Neural progenitor cell (in vitro differentiated cells): Measurements from ENCODE around the gene TAOK2. TPM values are rescaled to one million over a fixed set of nuclear protein-coding genes. Genes with fewer than 3 reads are reported as not detected.

Experiments used
- DNase-seq: peaks from one replicate; pipeline ENCODE4 v3.0.0-alpha.2; 2016; ENCODE audit warnings: low spot score
- H2AFZ ChIP-seq: fragments of 200-600 bp; sonication (generic); replicated peaks from 2 replicates; pipeline ENCODE4 v1.6.1; 2016; ENCODE audit warnings: antibody characterized with exemption
- H3F3A ChIP-seq: fragments of 200-600 bp; sonication (generic); 2 replicates; pipeline ENCODE4 v1.6.1; 2016; ENCODE audit warnings: antibody characterized with exemption, low read depth
- H3K27ac ChIP-seq: fragments of 200-600 bp; sonication (generic); 2 replicates; pipeline ENCODE4 v1.5.1; 2016; ENCODE audit warnings: mild to moderate bottlenecking
- H3K27me3 ChIP-seq: fragments of 200-600 bp; sonication (generic); 2 replicates; pipeline ENCODE4 v1.6.1; 2016; ENCODE audit warnings: mild to moderate bottlenecking, moderate library complexity
- H3K36me3 ChIP-seq: fragments of 200-600 bp; sonication (generic); 2 replicates; pipeline ENCODE4 v1.5.1; 2016
- H3K4me1 ChIP-seq: fragments of 200-600 bp; sonication (generic); 2 replicates; pipeline ENCODE4 v1.6.1; 2016; ENCODE audit warnings: mixed run types
- H3K4me2 ChIP-seq: fragments of 200-600 bp; sonication (generic); 2 replicates; pipeline ENCODE4 v1.6.1; 2016
- H3K4me3 ChIP-seq: fragments of 200-600 bp; sonication (generic); 2 replicates; pipeline ENCODE4 v1.5.1; 2016
- H3K79me2 ChIP-seq: fragments of 200-600 bp; sonication (generic); 2 replicates; pipeline ENCODE4 v1.6.1; 2016; ENCODE audit warnings: low read depth
- H3K9ac ChIP-seq: fragments of 200-600 bp; sonication (generic); 2 replicates; pipeline ENCODE4 v1.6.1; 2016
- H3K9me3 ChIP-seq: fragments of 200-600 bp; sonication (generic); 2 replicates; pipeline ENCODE4 v1.5.1; 2016; ENCODE audit warnings: low read depth
- H4K20me1 ChIP-seq: fragments of 200-600 bp; sonication (generic); 2 replicates; pipeline ENCODE4 v1.6.1; 2016; ENCODE audit warnings: low read depth
- H3K27ac Mint-ChIP-seq: 3 replicates; pipeline ENCODE4 v1.8.0; 2021; ENCODE audit warnings: mixed read lengths
- H3K27me3 Mint-ChIP-seq: 2 replicates; pipeline ENCODE4 v1.8.0; 2022; ENCODE audit warnings: low read depth, mild to moderate bottlenecking, inconsistent platforms, moderate library complexity, mixed read lengths; ENCODE audit not compliant: insufficient read depth
- H3K36me3 Mint-ChIP-seq: 3 replicates; pipeline ENCODE4 v1.8.0; 2021; ENCODE audit warnings: mixed read lengths
- H3K4me1 Mint-ChIP-seq: 3 replicates; pipeline ENCODE4 v1.8.0; 2021; ENCODE audit warnings: mixed read lengths
- H3K4me3 Mint-ChIP-seq: 3 replicates; pipeline ENCODE4 v1.8.0; 2021; ENCODE audit warnings: mild to moderate bottlenecking, moderate library complexity, mixed read lengths
- H3K9me3 Mint-ChIP-seq: 3 replicates; pipeline ENCODE4 v1.8.0; 2020; ENCODE audit warnings: mixed read lengths
- EZH2 ChIP-seq: fragments of 200-600 bp; sonication (generic); IDR thresholded peaks from 2 replicates; pipeline ENCODE4 v1.6.1; 2017; ENCODE audit warnings: antibody characterized with exemption, mild to moderate bottlenecking, moderate library complexity
- EZH2phosphoT487 ChIP-seq: fragments of 200-600 bp; sonication (generic); IDR thresholded peaks from 2 replicates; pipeline ENCODE4 v1.6.1; 2017; ENCODE audit warnings: antibody characterized with exemption
- total RNA-seq: library from RNA; depleted of rRNA; stranded (reverse); fragments of >200 nt; gene quantifications from 2 replicates; pipeline ENCODE4 v1.2.3, GENCODE V29; 2015; ENCODE audit warnings: low replicate concordance
- TF ChIP-seq, protein P1 (sequence below): fragments of 200-600 bp; sonication (generic); IDR thresholded peaks from 2 replicates; pipeline ENCODE4 v1.5.1; 2017; ENCODE audit warnings: antibody characterized with exemption, mild to moderate bottlenecking

The TAOK2 gene
- total RNA-seq, 1 donor from 2014 or later, result 13.8 TPM

- Histone ChIP-seq H3K27me3 (peaks cover 18% of the 10 kb centered on the region), H2AFZ (no peak overlapping the region), H3K9me3 (no peaks in the 10 kb centered on the region), H3K4me2 (no peak overlapping the region), H3K79me2 (no peaks in the 10 kb centered on the region), H4K20me1 (peaks cover 4% of the 10 kb centered on the region), H3F3A (no peaks in the 10 kb centered on the region), H3K27ac (no peak overlapping the region), H3K9ac (no peak overlapping the region), H3K36me3 (no peaks in the 10 kb centered on the region), H3K4me3 (no peak overlapping the region), H3K4me1 (peaks cover 6% of the 10 kb centered on the region)
- H3K9me3 Mint-ChIP-seq, result no peaks in the 10 kb centered on the region
- H3K27me3 Mint-ChIP-seq, result peaks cover 8% of the 10 kb centered on the region
- DNase-seq, result peak; percentile 70
- H3K27ac Mint-ChIP-seq, result no peak overlapping the region
- peaks cover 8% of the 10 kb centered on the region for H3K4me1 Mint-ChIP-seq
- H3K4me3 Mint-ChIP-seq, result no peak overlapping the region
- peaks cover 3% of the 10 kb centered on the region for H3K36me3 Mint-ChIP-seq
- no peak for TF ChIP-seq EZH2phosphoT487
- TF ChIP-seq, protein P1, sequence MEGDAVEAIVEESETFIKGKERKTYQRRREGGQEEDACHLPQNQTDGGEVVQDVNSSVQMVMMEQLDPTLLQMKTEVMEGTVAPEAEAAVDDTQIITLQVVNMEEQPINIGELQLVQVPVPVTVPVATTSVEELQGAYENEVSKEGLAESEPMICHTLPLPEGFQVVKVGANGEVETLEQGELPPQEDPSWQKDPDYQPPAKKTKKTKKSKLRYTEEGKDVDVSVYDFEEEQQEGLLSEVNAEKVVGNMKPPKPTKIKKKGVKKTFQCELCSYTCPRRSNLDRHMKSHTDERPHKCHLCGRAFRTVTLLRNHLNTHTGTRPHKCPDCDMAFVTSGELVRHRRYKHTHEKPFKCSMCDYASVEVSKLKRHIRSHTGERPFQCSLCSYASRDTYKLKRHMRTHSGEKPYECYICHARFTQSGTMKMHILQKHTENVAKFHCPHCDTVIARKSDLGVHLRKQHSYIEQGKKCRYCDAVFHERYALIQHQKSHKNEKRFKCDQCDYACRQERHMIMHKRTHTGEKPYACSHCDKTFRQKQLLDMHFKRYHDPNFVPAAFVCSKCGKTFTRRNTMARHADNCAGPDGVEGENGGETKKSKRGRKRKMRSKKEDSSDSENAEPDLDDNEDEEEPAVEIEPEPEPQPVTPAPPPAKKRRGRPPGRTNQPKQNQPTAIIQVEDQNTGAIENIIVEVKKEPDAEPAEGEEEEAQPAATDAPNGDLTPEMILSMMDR, result peak; percentile 80
These were observed 31.9 kb downstream of the TAOK2 start for GRCh38 chr16:30005341-30006094.

DNA sequence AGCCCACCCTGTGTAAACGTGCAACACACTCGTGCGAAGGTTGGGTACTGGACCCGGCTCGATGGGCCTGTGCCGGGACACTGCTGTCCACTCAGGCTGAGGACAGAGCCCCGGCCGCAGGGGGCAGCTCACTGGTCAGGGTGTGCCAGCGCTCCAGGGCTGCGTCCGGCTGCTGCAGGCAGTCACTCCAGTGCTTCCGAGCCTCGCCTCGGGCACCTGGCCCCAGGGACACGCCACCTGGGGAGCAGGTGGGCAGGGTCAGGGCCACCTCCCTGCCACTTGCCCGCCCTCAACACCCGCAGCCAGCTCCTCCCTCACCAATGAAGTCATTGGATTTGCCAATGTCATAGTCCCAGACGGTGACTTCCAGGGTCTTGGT is 32.4 kb downstream of the TAOK2 start:
- Histone ChIP-seq H3K36me3 (no peaks in the 10 kb centered on the region), H2AFZ (no peak overlapping the region), H3K4me2 (no peak overlapping the region), H3K9ac (no peak overlapping the region), H3F3A (peaks cover 2% of the 10 kb centered on the region), H3K4me3 (no peak overlapping the region), H3K4me1 (peaks cover 7% of the 10 kb centered on the region), H3K27me3 (peaks cover 24% of the 10 kb centered on the region), H4K20me1 (peaks cover 4% of the 10 kb centered on the region), H3K27ac (no peak overlapping the region), H3K9me3 (no peaks in the 10 kb centered on the region), H3K79me2 (no peaks in the 10 kb centered on the region)
- Mint-ChIP-seq H3K4me1 (peaks cover 9% of the 10 kb centered on the region), H3K9me3 (no peaks in the 10 kb centered on the region), H3K27ac (no peak overlapping the region), H3K4me3 (no peak overlapping the region), H3K36me3 (peaks cover 3% of the 10 kb centered on the region), H3K27me3 (peaks cover 8% of the 10 kb centered on the region)
- no peak for DNase-seq
- no peak for TF ChIP-seq EZH2phosphoT487
- TF ChIP-seq EZH2, result no peak
- TF ChIP-seq, protein P1, result no peak

GRCh38 chr16:30006659-30007377 is 33.1 kb downstream of the TAOK2 start:
- no peak overlapping the region for H3K4me3 ChIP-seq
- no peaks in the 10 kb centered on the region for H3K79me2 ChIP-seq
- Mint-ChIP-seq H3K9me3 (no peaks in the 10 kb centered on the region), H3K4me3 (no peak overlapping the region), H3K36me3 (peaks cover 3% of the 10 kb centered on the region), H3K27ac (no peak overlapping the region), H3K4me1 (peaks cover 11% of the 10 kb centered on the region), H3K27me3 (peaks cover 5% of the 10 kb centered on the region)
- no peak for TF ChIP-seq EZH2phosphoT487
- no peak for DNase-seq
- no peaks in the 10 kb centered on the region for H3K9me3 ChIP-seq
- peaks cover 11% of the 10 kb centered on the region for H3K4me1 ChIP-seq
- H3F3A ChIP-seq, result peaks cover 9% of the 10 kb centered on the region
- H3K27me3 ChIP-seq, result peaks cover 31% of the 10 kb centered on the region
- H3K9ac ChIP-seq, result no peak overlapping the region
- H3K4me2 ChIP-seq, result no peak overlapping the region
- no peak overlapping the region for H2AFZ ChIP-seq
- H3K36me3 ChIP-seq, result no peaks in the 10 kb centered on the region
- peaks cover 4% of the 10 kb centered on the region for H4K20me1 ChIP-seq
- no peak overlapping the region for H3K27ac ChIP-seq
